ENCODE data around the gene CD22. TPM values are rescaled to one million over a fixed set of nuclear protein-coding genes. Genes with fewer than 3 reads are reported as not detected.

CD22 gene
- total and polyA plus RNA-seq, 4 donors, result 0.15 to 4.1 (median 1.3) TPM

DNA sequence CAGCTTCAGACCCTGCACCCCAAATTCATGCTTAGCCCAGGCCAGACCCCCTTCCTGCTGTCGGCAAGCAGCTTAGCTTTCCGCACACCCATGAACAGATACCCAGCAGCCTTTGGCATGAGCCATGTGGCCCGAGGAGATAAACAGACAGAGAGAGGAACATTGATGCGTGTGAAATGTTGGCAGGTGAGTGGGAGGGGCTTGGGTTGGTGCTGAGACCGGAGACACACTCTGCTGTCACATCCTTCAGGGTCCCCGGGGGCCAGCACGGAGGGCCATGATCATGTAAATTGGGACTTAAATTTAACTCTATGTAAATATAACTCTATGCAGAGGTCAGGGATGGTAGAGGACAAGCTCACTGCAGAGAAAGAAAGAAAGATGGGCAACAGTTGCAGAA is 1.5 kb downstream of the CD22 start:
- H3K9me3 ChIP-seq (ENCODE audit: control insufficient read depth in 4 of 4, low read length in 3 of 4), result no peaks in the 10 kb centered on the region
- H3K9ac ChIP-seq (ENCODE audit: low read depth in 1 of 2, low read length in 2 of 2), result peak overlapping the region in 1 of 2 donors; percentile 12
- H3K4me3 ChIP-seq (ENCODE audit: low read depth in 1 of 3, low read length in 3 of 3), result no peak overlapping the region
- no peaks in the 10 kb centered on the region for H3K36me3 ChIP-seq (ENCODE audit: control insufficient read depth in 4 of 4, insufficient read depth in 3 of 4, low read depth in 1 of 4, low read length in 3 of 4)
- TF ChIP-seq GABPA (IDR thresholded peaks at IDR 0.05 in 1 of 2, conservative IDR thresholded peaks at IDR 0.05 in 1 of 2) (no peak), HNF4G (IDR thresholded peaks at IDR 0.05) (no peak), RXRA (IDR thresholded peaks at IDR 0.05) (no peak), EGR1 (IDR thresholded peaks at IDR 0.05; ENCODE audit: low read depth in 2 of 2) (no peak)
- TF ChIP-seq, protein P1, sequence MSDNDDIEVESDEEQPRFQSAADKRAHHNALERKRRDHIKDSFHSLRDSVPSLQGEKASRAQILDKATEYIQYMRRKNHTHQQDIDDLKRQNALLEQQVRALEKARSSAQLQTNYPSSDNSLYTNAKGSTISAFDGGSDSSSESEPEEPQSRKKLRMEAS (IDR thresholded peaks at IDR 0.05), result no peak
- TF ChIP-seq, protein P2, sequence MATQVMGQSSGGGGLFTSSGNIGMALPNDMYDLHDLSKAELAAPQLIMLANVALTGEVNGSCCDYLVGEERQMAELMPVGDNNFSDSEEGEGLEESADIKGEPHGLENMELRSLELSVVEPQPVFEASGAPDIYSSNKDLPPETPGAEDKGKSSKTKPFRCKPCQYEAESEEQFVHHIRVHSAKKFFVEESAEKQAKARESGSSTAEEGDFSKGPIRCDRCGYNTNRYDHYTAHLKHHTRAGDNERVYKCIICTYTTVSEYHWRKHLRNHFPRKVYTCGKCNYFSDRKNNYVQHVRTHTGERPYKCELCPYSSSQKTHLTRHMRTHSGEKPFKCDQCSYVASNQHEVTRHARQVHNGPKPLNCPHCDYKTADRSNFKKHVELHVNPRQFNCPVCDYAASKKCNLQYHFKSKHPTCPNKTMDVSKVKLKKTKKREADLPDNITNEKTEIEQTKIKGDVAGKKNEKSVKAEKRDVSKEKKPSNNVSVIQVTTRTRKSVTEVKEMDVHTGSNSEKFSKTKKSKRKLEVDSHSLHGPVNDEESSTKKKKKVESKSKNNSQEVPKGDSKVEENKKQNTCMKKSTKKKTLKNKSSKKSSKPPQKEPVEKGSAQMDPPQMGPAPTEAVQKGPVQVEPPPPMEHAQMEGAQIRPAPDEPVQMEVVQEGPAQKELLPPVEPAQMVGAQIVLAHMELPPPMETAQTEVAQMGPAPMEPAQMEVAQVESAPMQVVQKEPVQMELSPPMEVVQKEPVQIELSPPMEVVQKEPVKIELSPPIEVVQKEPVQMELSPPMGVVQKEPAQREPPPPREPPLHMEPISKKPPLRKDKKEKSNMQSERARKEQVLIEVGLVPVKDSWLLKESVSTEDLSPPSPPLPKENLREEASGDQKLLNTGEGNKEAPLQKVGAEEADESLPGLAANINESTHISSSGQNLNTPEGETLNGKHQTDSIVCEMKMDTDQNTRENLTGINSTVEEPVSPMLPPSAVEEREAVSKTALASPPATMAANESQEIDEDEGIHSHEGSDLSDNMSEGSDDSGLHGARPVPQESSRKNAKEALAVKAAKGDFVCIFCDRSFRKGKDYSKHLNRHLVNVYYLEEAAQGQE (IDR thresholded peaks at IDR 0.05), result no peak
- no peaks in the 10 kb centered on the region for H3K27me3 ChIP-seq (ENCODE audit: control insufficient read depth in 4 of 4, insufficient read depth in 4 of 4, low read length in 3 of 4)
- no peak for DNase-seq (ENCODE audit: low spot score)
- H3K27ac ChIP-seq (ENCODE audit: low read depth in 1 of 2, low read length in 2 of 2), result no peak overlapping the region
- no peaks in the 10 kb centered on the region for H3K4me1 ChIP-seq (ENCODE audit: control insufficient read depth in 4 of 4, insufficient read depth in 4 of 4, low read length in 3 of 4)
- 82% methylated on average over 7 of the region's 7 CpGs for WGBS

DNA sequence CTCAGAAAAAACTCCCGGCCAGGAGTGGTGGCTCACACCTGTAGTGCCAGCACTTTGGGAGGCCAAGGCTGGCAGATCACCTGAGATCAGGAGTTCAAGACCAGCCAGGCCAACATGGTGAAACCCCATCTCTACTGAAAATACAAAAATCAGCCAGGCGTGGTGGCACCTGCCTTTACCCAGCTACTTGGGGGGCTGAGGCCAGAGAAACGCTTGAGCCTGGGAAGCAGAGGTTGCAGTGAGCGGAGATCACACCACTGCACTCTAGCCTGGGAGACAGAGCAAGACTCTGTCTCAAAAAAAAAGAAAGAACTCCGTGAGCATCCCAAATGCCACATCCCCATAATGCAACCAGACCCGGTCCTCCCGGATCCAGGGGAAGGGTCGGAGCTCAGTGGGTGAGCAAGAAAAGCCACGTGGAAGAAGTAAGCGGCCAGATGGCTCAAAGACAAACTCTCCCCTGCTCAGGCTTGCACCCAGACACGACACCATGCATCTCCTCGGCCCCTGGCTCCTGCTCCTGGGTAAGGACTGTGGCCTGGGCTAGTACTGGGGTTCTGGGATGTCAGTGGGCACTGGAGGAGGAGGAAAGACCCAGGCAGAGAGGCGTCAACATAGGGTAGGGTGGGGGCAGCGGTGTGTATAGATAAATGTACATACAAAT is 2.7 kb downstream of the CD22 start:
- Histone ChIP-seq H3K4me3 (ENCODE audit: low read depth in 1 of 3, low read length in 3 of 3) (no peak overlapping the region), H3K4me1 (ENCODE audit: control insufficient read depth in 4 of 4, insufficient read depth in 4 of 4, low read length in 3 of 4) (no peaks in the 10 kb centered on the region), H3K27ac (ENCODE audit: low read depth in 1 of 2, low read length in 2 of 2) (no peak overlapping the region)

More for the DNA sequence above, 2.7 kb downstream of the CD22 start:
- no peaks in the 10 kb centered on the region for H3K36me3 ChIP-seq (ENCODE audit: control insufficient read depth in 4 of 4, insufficient read depth in 3 of 4, low read depth in 1 of 4, low read length in 3 of 4)
- no peaks in the 10 kb centered on the region for H3K9me3 ChIP-seq (ENCODE audit: control insufficient read depth in 4 of 4, low read length in 3 of 4)
- TF ChIP-seq EGR1 (IDR thresholded peaks at IDR 0.05; ENCODE audit: low read depth in 2 of 2) (no peak), RXRA (IDR thresholded peaks at IDR 0.05) (no peak)
- TF ChIP-seq, protein P3, sequence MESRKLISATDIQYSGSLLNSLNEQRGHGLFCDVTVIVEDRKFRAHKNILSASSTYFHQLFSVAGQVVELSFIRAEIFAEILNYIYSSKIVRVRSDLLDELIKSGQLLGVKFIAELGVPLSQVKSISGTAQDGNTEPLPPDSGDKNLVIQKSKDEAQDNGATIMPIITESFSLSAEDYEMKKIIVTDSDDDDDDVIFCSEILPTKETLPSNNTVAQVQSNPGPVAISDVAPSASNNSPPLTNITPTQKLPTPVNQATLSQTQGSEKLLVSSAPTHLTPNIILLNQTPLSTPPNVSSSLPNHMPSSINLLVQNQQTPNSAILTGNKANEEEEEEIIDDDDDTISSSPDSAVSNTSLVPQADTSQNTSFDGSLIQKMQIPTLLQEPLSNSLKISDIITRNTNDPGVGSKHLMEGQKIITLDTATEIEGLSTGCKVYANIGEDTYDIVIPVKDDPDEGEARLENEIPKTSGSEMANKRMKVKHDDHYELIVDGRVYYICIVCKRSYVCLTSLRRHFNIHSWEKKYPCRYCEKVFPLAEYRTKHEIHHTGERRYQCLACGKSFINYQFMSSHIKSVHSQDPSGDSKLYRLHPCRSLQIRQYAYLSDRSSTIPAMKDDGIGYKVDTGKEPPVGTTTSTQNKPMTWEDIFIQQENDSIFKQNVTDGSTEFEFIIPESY (IDR thresholded peaks at IDR 0.05), result no peak
- TF ChIP-seq, protein P4, sequence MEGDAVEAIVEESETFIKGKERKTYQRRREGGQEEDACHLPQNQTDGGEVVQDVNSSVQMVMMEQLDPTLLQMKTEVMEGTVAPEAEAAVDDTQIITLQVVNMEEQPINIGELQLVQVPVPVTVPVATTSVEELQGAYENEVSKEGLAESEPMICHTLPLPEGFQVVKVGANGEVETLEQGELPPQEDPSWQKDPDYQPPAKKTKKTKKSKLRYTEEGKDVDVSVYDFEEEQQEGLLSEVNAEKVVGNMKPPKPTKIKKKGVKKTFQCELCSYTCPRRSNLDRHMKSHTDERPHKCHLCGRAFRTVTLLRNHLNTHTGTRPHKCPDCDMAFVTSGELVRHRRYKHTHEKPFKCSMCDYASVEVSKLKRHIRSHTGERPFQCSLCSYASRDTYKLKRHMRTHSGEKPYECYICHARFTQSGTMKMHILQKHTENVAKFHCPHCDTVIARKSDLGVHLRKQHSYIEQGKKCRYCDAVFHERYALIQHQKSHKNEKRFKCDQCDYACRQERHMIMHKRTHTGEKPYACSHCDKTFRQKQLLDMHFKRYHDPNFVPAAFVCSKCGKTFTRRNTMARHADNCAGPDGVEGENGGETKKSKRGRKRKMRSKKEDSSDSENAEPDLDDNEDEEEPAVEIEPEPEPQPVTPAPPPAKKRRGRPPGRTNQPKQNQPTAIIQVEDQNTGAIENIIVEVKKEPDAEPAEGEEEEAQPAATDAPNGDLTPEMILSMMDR (IDR thresholded peaks at IDR 0.05; ENCODE audit: low read depth, low read length, missing input control), result no peak
- WGBS, result 94% methylated on average over 14 of the region's 14 CpGs
- H3K27me3 ChIP-seq (ENCODE audit: control insufficient read depth in 4 of 4, insufficient read depth in 4 of 4, low read length in 3 of 4), result no peaks in the 10 kb centered on the region
- no peak overlapping the region for H3K9ac ChIP-seq (ENCODE audit: low read depth in 1 of 2, low read length in 2 of 2)
- no peak for DNase-seq (ENCODE audit: low spot score)
